Breast epithelium (tissue), 3 donors: ENCODE data around the gene FAM168B.

ENCODE experiments used
- POLR2AphosphoS5 ChIP-seq, 3 donors: sonication (generic); formaldehyde crosslinking; IDR thresholded peaks; one replicate each; pipeline ENCODE4 v1.6.1; 2017; ENCODE audit warnings: antibody characterized with exemption in 3 of 3
- TF ChIP-seq, protein P1 (sequence below), 3 donors: fragments of 450-650 bp; IDR thresholded peaks; one replicate each; pipeline ENCODE4 v1.5.1; 2016 to 2017; ENCODE audit warnings: antibody characterized with exemption in 3 of 3, mild to moderate bottlenecking in 3 of 3, moderate library complexity in 3 of 3

DNA sequence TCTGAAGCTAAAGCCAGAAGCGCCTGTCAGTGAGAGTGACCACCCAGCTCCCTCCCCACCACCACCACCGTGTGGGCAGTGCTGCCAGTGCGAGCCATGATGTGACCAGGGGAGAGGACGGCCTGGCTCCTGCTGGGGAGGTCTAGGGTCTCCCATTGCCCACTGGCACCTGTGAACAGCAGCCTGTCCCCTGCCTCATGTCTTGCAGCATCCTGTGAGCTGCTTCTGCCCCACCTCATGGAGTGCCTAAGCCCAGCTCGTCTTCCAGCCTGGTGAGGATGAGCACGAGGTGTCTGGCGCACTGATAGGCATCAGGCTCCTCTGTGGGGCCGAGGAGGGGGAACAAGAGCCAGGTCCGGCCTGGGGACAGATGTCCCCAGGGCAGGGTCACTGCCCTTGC lies 61.4 kb downstream of the FAM168B start:
- no peak for TF ChIP-seq POLR2AphosphoS5 (IDR thresholded peaks at IDR 0.05)
- TF ChIP-seq, protein P1, sequence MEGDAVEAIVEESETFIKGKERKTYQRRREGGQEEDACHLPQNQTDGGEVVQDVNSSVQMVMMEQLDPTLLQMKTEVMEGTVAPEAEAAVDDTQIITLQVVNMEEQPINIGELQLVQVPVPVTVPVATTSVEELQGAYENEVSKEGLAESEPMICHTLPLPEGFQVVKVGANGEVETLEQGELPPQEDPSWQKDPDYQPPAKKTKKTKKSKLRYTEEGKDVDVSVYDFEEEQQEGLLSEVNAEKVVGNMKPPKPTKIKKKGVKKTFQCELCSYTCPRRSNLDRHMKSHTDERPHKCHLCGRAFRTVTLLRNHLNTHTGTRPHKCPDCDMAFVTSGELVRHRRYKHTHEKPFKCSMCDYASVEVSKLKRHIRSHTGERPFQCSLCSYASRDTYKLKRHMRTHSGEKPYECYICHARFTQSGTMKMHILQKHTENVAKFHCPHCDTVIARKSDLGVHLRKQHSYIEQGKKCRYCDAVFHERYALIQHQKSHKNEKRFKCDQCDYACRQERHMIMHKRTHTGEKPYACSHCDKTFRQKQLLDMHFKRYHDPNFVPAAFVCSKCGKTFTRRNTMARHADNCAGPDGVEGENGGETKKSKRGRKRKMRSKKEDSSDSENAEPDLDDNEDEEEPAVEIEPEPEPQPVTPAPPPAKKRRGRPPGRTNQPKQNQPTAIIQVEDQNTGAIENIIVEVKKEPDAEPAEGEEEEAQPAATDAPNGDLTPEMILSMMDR (IDR thresholded peaks at IDR 0.05): no peak
